GM18909 (cell line): Measurements from ENCODE around the gene NLRP10.

Source experiments
- ATAC-seq: cut with Tn5 transposase; IDR thresholded peaks from one replicate; pipeline ENCODE4 v1.9.1; 2021; ENCODE audit warnings: mild to moderate bottlenecking; ENCODE audit not compliant: unreplicated experiment, poor library complexity

NLRP10 gene

GRCh38 chr11:7977232-7977917 is 12.1 kb upstream of the NLRP10 start:
- ATAC-seq, result no peak

- ATAC-seq, result no peak
Measured at GRCh38 chr11:7974668-7975067, 9.4 kb upstream of the NLRP10 start.

- no peak for ATAC-seq
Measured at GRCh38 chr11:7973011-7973410, 7.8 kb upstream of the NLRP10 start.

GRCh38 chr11:7971846-7972245 is 6.6 kb upstream of the NLRP10 start:
- no peak for ATAC-seq

- no peak for ATAC-seq
Measured at GRCh38 chr11:7969756-7970646, 4.8 kb upstream of the NLRP10 start.

GRCh38 chr11:7968686-7969085 is 3.4 kb upstream of the NLRP10 start:
- no peak for ATAC-seq

GRCh38 chr11:7967826-7968225 is 2.6 kb upstream of the NLRP10 start:
- ATAC-seq, result no peak

- ATAC-seq, result no peak
Measured at GRCh38 chr11:7967097-7967496, 1.9 kb upstream of the NLRP10 start.

GRCh38 chr11:7964873-7965272 is 374 bp downstream of the NLRP10 start:
- ATAC-seq, result no peak

- ATAC-seq, result no peak
Measured at GRCh38 chr11:7964261-7964660, 986 bp downstream of the NLRP10 start.

- ATAC-seq, result no peak
Measured at GRCh38 chr11:7955191-7955590, 10.1 kb downstream of the NLRP10 start.

GRCh38 chr11:7949934-7950333 is 15.3 kb downstream of the NLRP10 start:
- ATAC-seq, result no peak

- ATAC-seq, result no peak
Measured at GRCh38 chr11:7944123-7944522, 21.1 kb downstream of the NLRP10 start.

- no peak for ATAC-seq
Measured at GRCh38 chr11:7941608-7942007, 23.6 kb downstream of the NLRP10 start, which contains the start of gene OR10A3. TSS of gene OR10A3 (minus strand) at chr11:7941708. CDS start at chr11:7939520, 2,188 bp downstream.

GRCh38 chr11:7941146-7941545 is 24.1 kb downstream of the NLRP10 start:
- no peak for ATAC-seq

GRCh38 chr11:7936615-7937014 is 28.6 kb downstream of the NLRP10 start:
- ATAC-seq, result no peak

GRCh38 chr11:7931168-7931567 is 34.1 kb downstream of the NLRP10 start, which contains the start of gene OR10A6:
TSS of gene OR10A6 (minus strand) at chr11:7931268. CDS start at chr11:7928662, 2,606 bp downstream.
- ATAC-seq, result no peak

- no peak for ATAC-seq
Measured at GRCh38 chr11:7927635-7928034, 37.6 kb downstream of the NLRP10 start.

GRCh38 chr11:7924536-7924935 is 40.7 kb downstream of the NLRP10 start:
- no peak for ATAC-seq

- ATAC-seq, result no peak
Measured at GRCh38 chr11:7918141-7918540, 47.1 kb downstream of the NLRP10 start.
